ENCODE data around the gene GALC.
"Not testable (repeated sequence)": the region's sequence is repeated elsewhere in the genome, so short reads cannot be mapped to it uniquely, and the experiment has no call there.

GALC gene

DNA sequence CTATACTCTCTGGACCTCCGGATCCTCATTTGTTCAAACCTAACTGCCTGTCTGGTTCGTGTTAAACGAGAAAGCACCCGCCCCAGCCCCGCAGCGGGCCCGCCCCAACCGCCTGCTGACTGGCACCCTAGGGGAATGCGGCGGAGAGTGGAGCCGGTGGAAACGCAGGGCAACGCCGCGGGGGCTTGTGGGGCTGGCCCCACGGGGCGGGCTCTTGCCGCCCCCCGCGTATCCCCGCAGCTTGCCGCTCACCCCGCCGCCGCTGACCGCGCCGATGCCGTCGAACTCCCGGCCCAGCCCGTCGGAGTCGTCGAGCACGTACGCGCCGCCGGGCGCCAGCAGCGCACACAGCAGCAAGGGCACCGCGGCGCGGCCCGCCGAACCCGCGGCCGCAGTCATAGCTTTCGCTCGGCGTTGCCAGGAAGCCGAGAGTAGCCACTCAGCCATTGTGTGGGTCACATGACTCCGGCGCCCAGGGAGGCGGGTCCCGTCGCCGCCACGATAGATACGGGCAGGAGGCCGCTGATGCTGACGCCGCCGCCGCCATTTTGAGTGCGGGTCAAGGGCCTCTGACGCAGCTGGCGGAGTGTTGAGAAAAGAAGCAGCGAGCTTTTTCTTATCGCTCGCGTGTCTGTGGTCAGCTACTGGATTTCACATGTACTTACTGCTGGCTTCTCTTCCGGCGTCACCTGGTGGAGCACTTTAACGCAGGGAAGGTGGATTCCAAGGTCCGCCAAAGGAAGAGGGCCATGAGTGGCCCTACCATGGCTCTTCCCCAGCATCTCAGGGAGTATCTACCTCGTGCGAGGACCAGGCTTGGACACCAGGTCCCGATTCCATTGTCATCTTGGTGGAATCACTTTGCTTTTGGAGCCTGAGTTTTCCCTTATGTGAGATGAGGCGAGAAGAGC, at the start of gene GALC:
Gene GALC, minus strand, starts transcription at position 465 of the 911 bp plus-strand sequence. Its CDS starts 18 bp downstream, at position 447.
- peak; percentile 96 for DNase-seq

DNA sequence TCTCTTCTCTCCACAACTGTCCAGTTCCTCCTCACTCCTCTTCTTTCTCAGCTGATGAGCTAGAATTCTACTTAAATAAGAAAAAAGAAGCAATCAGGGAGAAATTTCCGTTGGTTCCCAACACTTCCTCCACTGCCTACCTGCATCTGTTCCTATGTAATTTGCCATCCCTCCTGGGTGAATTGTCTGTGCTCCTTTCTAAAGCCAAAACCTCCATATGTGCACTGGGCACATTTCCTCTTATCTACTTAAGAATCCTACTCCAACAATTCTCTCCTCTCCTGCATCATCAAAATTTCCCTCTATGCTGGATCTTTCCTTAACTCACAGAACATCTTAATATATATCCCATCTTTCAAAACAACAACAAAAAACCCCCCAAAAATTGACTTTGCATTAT, 47.2 kb upstream of the GALC start:
- no peak for DNase-seq

DNA sequence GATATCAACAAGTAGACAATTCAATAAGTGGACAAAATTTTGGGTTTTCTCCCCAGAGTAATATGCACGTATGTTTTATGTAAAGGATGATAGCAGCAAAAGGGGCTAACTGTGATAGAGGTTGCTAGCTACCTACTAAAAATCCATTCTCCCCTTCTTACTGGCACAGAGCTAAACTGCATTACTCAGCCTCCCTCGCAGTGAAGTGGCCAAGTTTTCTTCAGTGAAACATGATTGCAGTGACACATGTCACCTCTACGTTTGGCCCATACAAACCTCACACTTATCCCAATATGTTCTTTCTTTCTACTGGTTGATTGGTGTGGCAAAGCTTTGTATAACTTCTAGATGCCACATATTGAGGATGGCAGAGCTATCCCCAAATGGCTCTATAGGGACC, 46.2 kb upstream of the GALC start:
- no peak for DNase-seq

DNA sequence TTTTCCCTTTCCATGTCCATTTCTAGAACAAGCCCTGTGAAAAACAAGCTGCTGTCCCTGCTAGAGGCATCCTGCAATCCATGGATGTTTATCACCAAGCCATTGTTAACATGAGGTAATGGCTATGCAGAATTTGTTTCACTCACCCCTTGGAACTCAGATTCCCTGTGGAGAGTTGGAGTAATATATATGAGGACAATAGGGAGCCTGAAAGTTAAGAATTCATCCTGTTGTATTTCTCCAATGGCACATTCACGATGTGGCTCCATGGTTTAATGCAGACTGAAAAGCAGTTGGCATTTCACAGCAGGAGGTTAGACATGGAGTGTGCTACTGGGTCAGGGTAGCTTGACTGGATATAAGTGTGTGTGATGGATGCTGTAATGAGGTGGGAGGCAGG, 44.3 kb upstream of the GALC start:
- no peak for DNase-seq

DNA sequence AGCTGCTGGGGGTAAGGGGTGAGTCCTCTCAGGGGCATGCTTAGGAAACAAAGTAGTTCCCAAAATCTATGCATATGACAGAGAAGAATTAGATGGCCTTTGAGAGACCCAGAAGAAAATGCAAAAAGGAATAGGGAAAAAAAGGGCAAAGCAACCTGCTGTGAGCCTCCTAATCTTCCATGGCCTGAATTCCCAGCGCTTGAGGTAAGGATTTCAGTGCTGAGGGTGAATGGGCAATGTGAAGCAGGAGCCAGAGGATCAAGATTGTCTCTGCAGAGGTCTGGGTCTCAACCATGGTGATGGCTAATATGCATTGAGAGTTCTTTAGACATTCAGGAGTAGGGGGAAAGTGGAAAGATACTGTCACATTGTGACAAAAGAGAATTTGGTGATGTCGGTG, 43.4 kb upstream of the GALC start:
- DNase-seq, result no peak

DNA sequence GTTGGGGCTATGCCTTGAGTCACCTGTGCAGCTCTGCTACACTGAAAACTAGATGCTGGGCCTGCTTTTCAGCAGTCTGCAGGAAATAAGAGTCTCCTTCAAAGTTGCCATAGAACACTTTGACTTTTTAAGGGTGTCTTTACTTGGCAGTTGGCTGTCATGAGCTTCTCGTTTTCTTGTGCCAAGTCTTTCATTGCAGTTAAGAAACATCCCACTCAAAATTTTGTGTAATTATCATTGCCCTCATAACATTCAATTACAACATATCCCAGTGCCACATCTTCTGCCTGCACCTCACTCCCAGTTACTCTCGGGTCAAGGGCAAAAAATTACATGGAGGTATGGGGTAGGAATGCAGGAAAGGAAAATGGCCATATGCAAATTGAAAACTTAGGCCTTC, 41.1 kb upstream of the GALC start:
- no peak for DNase-seq

DNA sequence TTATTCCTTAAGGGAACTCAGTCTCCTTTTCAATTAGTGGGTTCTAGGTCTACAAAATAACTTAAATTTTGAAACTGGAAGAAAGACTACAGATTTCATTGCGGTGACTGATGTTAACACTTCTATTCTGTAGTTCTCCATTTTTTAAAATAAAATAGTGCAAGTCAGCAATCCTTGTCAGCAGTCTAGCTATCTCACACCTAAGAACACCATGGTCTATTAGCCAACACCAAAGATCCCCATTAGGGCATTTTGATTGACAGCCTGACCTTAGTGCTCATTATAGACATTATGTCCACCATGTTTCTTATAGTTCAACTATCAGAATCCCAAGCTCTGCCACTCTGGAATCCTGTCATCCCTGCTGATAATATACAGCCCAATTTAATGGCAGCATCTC, 39.4 kb upstream of the GALC start:
- no peak for DNase-seq

DNA sequence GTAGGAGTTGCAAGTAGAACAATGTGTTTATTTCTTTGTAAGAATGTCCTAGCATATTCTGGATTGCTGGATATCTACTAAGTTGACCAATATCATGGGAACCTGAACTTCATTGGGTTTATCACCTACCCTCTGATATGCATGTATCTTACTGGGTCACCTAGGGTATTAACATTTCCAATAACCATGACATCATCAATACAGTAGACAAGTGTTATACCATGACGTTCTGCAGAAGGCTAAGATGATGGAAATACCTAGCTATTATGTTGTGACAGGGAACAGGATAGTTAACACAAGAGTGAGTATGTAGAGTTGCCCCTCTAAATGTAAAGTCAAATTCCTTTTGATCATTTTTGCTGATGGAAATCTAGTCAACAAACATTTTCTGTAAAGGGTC, 37.9 kb upstream of the GALC start:
- no peak for DNase-seq

DNA sequence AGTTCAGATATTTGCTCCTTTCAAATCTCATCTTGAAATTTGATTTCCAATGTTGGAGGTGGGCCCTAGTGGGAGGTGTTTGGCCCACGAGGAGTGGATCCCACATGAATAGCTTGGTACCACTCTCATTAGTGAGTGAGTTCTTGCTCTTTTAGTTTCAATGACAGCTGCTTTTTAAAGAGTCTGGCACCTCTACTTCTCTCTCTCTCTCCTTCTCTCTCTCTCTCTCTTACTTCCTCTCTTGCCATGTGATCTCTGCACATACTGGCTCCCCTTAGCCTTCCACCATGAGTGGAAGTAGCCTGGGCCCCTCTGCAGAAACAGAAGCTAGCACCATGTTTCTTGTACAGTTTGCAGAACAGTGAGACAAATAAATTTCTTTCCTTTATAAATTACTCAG, 37.1 kb upstream of the GALC start:
- DNase-seq, result no peak

DNA sequence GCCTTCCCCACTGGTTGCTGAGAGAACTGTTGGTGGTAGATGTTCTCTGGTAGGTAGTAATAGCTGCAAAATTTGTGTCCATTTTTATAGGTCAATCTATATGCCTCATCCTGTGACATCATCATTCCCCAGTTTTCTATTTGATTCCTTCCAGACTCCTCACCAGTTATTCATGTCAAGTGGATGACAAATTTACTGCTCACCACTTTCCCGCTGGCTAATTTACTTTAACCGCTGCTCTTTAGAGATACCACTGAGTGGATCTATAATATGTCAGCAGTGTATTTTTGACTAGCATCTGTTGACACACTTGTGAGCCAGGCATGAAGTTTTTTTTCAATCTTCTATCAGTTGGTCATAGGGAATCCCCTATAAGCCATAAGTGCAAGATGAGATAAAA, 36.5 kb upstream of the GALC start:
- DNase-seq, result no peak

DNA sequence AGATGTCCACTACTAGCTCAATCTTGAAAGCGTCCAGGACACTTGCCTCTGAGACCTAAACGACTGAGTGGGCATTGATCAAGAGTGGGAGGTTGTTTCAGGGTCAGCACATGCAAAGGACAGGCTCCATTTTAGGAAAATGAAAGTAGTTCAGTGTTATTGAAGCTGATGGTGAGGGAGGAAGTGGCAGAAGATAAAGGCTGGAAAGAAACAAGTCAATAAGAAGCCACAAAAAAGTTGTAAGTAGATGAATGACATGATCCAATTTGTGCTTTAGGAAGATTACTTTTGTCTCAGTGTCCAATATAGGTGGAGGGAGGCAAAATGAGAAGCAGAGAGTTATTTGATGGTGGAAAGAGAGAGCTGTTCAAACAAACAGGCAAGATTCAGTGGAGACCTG, 33.9 kb upstream of the GALC start:
- DNase-seq, result no peak

DNA sequence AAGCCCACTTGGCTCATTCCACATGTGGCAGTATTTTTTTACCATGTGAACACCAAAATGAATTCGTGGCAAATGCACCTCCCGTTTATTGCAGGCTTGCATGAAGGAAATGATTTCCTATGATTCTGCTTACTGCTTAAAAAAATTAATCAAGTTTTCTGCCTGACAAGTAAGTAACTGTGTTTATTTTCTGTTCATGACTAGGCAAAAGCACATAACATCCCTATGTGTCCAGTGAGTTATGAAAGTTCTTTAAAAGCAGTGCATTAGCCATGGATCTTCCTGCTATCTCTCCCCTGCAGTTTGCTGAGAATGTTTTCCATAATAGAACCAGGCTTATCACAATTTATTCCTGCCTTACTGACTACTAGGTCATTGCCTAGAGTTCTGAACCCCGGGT, 32.3 kb upstream of the GALC start:
- DNase-seq, result no peak

DNA sequence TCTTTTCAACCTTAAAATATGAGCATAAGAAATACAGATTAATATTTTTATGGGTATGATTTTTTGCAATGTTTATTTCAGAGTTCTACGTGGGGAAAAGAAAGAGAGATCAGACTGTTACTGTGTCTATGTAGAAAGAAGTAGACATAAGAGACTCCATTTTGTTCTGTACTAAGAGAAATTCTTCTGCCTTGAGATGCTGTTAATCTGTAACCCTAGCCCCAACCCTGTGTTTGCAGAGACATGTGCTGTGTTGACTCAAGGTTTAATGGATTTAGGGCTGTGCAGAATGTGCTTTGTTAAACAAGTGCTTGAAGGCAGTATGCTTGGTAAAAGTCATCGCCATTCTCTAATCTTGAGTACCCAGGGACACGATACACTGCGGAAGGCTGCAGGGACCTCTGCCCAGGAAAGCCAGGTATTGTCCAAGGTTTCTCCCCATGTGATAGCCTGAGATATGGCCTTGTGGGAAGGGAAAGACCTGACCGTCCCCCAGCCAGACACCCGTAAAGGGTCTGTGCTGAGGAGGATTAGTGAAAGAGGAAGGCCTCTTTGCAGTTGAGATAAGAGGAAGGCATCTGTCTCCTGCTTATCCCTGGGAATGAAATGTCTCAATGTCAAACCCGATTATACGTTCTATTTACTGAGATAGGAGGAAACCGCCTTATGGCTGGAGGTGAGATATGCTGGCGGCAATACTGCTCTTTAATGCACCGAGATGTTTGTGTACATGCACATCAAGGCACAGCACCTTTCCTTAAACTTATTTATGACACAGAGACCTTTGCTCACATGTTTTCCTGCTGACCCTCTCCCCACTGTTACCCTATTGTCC, 31.5 kb upstream of the GALC start:
- DNase-seq, result not testable (repeated sequence)

DNA sequence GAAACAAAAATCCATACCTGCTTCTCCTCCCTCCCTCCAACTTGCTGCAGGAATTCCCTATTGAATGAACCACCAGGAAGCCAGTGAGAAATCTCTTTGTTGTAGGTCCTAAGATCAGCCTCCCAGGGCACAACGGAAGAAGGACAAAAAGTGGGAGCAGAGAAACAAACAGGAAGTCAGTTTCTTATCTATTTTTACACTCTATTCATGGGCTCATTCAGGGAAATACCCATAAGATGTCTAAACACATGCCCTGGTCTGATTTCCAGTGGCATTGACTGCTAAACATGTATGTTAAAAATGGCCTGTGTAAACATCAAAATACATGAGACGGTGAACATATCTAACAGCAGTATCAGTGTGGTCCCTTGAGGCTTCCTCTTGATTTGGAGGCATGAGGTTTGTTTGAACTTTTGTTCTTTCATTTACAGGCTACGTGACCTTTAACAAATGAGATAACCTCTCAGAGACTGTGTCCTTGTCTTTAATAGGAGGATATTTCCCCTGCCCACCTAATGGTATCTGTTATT, 30.7 kb upstream of the GALC start:
- no peak for DNase-seq

DNA sequence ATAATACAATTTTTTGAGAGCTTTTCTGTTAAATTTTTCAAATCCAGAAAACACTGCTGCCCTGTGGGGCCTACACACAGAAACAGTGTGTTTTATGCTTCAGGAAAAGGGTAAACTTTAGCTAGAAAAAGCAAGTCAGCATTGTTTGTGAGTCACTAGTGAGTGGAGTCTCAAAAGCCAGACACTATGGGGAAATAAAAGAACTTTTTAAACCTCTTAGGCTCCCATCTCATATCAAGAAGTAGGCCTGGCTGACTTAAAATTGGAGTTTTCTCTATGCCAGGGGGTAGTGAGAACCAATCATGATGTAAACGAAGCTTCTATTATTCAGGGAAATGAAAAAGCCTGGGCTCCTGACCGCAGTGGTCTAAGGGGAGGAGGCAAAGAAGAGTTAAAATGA, 24.6 kb upstream of the GALC start:
- no peak for DNase-seq

DNA sequence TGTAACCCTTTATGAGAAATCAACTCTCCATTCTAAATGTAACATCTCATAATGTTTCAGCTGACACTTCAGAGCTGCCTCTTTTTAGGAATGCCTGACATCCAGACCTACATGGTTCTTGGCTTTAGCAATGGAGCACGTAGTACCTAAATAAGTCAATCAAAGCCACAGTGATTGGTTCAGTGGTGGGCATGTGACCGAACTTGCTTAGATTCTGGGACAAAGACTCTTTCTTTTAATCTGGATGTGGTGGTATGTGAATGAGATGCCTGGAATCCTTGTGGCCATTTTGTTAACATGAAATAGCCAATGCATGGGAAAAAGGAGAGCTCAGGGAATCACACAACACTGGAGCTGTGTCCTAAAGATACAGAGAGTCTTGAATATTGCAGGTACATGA, 23.8 kb upstream of the GALC start:
- DNase-seq, result no peak

DNA sequence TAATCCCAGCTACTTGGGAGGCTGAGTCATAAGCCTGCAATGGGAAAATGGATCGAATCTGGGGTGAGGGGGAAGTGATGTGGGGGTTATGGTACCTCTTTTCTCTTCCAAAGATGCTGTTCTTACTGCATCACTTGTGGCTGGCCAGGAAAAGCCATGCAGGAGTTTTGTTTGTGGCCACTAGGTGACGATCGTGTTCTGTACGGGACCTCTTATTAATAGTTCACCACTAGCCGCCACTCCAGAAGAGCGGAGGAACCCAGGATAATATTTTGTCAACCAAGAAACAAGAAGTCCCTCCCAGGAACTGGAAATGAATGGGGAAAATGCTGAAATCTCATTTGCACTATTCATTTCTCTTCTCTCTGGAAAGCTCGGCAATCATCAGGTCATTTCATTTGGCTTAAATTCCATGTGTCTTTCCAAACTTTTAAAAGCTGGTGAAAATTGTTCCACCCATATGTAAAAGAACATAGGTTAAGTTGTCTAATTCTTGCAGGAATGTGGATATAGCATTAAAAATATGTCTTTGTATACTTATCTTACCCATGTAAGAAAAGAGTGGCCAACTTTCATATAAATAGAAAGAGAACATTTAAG, 20.9 kb upstream of the GALC start:
- peak; percentile 60 for DNase-seq

DNA sequence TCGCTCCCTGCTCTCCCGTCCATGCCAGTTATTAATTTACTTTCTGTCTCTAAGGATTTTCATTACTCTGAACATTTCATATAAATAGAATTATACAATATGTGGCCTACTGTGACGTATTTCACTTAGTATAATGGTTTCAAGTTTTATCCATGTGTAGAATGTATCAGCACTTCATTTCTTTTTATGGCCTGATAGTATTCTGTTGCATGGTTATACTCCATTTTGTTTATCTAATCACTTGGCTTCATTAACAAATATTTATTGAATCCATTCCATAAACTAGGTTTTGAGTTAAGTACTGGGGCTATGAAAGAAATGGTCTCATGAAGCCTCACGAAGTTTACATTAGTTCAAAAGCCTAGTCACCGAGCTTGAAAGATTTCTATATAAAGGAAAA, 19.5 kb upstream of the GALC start:
- DNase-seq, result no peak

DNA sequence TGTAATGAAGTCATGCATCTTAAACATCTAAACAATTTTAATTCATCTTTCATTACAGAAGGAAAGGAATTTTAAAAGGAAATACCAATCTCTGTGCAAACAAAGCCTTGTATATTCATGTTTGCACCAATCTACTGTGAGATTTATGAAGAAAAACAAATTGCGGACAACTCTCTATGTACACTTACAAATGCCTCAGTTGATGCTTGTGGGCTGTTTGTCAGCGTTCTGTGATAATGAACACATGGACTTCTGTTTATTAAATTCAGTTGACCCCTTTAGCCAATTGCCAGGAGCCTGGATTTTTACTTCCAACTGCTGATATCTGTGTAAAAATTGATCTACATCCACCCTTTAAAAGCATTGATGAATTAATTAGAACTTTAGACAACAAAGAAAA, 17.3 kb upstream of the GALC start:
- no peak for DNase-seq

DNA sequence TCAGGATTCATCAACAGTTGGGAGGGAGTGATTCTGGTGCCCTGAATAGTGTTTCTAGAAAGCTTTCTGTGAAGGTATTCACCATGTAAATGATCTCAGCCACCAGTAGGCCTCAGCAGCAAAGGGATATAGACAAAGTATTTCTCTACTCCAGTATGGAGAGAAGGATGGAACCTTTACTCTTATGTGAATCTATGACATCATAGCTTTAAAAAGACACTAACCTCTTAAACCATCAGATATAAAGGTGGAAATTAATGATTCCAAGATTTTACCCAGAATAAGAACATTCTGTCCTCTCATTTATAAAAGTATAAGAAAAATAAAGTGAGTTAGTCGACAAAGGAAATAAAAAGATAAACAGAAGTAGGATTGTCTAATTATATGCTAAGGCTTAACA, 16.5 kb upstream of the GALC start:
- DNase-seq, result no peak

DNA sequence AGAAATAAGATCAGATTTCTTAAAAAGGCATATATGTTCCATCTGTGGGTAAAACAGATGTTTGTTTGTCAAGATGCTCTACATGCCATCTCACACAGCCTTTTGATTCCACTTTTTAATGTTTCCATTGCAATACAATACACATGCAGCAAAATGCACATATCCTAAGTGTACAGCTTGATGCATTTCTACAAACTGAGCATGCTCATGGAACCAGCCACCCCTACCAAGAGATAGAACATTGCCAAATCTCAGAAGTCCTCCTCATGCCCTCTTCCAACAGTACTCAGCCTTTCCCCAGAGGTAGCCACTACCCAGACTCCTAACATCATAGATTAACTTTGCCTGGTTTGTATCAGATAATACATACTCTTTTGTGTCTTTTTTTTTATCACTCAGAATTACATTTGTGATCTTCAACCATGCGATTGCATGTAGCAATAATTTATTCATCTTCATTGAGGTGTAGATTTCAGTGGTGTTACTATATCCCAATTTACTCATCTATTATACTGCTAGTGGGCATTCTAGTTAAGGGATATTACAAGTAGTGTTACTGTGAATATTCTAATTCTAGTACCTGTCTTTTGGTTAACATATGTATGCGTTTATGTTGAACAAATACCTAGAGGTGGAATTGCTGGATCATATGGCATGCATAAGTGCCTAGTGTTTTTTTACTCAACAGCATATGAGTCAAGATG, 15.2 kb upstream of the GALC start:
- DNase-seq, result no peak

DNA sequence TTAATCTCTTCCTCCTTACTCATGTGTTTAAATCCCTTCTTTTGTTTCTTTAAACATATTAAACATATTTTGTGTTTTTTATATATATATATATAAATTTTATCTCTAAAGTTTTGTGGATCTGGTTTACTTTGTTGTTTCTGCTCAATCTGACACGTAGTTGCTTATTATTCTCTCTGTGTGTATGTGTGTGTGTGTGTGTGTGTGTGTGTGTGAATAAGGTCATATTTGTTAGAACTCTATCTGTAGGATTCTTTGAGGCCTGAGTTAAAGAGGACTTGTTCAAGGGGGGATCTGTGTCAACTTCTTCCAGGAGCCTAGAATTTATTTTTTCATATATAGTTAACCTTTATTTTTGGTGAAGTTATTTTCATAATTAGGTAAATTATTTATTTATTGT, 14.6 kb upstream of the GALC start:
- no peak for DNase-seq

Data from NCI-H2107 (cell line).